ENCODE data around the gene NEU2.

NEU2 gene

DNA sequence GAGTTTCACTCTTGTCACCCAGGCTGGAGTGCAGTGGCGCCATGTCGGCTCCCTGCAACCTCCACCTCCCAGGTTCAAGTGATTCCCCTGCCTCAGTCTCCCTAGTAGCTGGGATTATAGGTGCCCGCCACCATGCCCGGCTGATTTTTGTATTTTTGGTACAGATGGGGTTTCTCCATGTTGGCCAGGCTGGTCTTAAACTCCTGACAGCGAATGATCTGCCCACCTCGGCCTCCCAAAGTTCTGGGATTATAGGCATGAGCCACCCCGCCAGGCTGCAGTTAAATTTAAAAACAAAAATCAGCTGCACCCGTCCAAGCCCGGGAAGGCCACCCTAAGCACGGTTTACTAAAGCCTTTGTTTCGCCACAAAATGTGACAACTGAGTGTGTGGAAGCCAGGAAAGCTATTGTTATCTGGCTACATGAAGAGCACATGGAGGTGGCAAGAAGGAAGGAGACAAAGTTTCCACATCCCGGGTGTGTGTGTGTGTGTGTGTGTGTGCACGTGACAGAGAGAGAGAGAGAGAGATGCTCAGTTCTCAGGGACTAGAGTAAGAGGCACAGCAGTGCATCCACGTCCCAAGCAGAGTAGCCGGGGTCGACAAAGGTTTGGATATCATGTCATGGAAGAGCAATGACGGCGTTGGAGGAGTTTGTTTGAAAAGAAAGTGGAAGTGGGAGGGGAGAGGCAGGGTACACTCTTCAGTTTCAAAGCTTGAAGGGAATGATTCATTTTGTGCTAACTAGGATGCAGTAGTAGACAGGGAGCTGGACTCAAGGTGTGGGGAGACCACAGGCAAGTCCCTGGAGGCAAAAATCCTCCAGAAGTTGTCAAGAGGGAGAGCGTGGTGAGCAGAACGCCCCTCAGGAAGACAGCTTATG, 47.7 kb downstream of the NEU2 start:
- DNase-seq (ENCODE audit: low read depth) = no peak

DNA sequence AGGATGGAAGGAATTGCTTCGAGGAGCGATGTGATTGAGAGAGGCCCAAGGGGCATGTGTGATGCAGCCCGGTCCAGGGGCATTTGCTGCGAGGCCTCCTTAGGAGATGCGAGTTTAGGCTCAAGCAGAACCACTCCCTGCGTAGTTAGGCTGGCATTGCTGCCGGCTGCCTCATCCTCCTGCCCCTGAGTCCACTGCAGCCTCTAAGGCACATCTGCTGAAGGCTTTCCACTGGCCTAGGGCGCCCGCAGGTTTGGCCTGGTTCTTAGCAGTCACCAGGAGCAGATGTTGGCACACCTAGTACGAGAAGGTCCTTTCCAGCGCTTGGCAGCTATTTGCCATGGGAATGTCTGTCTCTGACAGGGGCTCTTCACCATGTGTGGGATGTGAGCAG, 48.4 kb downstream of the NEU2 start:
- no peak for DNase-seq (ENCODE audit: low read depth)

DNA sequence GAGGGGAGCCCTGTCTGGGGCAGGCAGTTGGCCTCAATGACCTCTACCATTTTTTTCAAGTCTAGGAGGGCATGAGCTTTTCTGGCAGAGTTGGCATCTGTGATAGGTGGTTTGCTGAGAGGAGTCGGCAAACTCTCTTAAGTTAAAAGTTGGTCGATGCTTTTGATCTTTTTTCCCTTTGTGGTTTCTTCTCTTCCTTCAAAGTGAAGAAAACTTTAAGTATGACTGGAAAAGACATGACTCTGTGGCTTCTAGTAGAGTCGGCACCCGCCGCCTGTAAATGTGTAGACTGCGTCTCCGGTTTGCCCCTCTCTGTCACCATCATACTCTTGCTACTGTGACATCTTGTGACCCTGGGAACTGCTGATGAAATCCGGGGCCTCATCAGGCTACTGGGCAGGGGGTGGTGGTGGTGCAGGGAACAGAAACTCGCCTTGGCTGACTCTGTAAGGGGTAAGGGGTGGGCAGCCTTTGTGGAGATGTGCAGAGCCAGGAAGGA, 48.8 kb downstream of the NEU2 start:
- no peak for DNase-seq (ENCODE audit: low read depth)

DNA sequence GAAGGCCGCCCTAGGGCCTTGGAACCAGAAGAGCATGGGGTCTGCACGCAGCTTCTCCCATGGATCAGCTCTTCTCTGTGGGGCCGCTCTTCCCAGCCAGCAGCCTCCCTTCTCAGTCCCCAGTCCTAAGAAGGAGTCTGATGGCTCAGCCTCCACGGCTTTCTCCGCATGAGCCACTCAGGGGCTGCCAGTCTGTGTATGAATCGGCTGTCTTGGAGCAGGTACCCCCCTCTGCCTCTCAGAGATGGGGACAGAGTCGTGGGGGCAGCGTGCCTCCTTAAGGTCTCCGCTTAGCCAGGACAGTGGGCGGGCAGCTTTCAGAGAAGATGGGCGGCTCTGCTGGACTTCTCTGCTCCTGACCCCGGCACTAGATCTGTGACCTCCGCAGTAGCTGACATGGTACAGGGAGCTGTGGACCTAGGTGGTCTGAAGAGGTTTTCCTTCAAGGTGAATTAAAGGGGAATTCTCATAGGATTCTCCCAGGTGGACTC, 49.3 kb downstream of the NEU2 start:
- DNase-seq (ENCODE audit: low read depth) = no peak

DNA sequence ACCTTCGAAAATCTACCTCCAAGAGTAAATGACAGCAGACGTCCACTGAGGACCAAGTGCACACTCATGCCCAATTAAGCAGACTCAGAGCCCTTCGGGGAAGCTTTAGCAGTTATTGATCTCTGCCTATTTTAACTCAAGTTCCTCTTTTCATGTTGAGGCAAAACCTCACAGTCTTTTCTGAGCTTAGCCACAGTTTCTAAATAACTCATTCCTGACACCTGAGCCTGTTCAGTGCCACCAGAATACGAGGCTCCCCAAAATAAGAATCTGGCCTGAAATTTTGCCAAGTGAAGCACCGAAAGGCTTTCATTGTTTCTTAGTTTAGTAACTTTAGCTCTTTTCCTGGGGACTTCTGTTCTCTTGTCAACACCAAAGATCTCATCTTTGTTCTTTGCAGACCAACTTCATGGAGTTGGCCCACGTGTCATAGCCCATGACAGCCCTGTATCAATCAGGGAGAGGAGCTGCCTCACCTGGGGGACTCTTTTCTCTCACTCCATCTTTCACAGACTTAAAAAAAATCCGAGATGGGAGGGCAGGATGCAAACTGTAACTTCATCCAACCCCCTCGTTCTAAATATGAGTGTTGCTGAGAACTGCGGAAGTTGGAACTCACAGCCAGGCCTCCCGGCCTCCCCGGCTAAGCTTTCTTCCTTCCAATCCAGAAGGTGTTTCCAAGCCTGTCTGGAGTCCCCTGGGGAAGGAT, 49.9 kb downstream of the NEU2 start:
- DNase-seq (ENCODE audit: low read depth) = no peak

DNA sequence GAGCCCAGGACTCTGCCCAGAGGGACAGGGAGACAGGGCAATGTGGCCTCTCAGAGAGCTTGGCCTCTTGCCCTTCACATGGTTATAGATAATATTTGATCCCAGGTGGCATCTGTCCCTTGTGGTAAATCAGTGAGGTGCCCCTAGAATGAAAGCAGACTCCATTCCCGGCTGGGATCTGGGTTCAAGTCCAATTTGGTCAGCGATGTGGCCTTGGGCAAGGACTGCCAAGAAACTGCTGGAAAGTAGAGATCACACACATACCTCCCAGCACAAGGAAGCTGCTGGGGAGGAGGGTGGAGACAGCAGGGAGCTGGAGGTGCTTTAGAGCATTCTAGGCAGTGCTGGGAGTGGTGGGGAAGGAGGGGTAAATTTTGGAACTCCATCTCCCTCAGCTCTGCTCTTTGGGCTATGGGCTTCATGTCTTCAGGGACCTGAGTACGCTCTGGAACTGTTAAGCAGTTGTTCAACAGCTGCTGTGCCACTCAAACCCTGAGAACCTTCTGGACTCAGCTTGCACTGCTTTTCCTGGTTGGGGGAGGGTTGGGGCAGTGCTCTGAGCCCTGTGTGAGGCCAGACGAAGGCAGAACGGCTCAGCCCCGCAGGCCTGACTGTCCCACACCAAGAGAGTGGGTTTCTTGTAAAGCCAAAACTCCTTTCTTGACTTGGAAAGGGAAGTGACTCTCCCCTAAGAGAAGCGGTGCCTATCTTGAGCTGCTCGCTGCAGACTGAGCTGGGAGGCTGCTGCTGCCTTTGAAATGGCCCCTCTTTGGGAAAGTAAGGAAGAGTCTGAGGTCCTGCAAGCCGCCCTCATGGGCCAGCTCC, 50.7 kb downstream of the NEU2 start:
- DNase-seq (ENCODE audit: low read depth) = no peak

DNA sequence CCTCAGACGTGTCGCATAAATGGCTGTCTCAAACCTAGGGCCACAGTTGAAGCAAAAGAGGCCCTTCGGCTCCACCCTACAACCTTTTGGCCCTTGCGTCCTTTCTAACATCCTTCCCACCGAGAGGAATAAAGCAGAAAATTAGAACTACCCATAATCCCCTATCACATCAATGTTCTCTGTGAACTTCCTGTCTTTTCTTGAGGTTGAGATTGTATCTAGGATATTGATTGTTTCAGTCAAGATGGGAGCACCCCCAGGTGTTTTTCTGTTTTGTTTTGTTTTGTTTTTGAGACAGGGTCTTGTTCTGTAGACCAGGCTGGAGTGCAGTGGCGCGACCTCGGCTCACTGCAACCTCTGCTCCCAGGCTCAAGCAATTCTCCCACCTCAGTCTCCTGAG, 51.3 kb downstream of the NEU2 start:
- no peak for DNase-seq (ENCODE audit: low read depth)

DNA sequence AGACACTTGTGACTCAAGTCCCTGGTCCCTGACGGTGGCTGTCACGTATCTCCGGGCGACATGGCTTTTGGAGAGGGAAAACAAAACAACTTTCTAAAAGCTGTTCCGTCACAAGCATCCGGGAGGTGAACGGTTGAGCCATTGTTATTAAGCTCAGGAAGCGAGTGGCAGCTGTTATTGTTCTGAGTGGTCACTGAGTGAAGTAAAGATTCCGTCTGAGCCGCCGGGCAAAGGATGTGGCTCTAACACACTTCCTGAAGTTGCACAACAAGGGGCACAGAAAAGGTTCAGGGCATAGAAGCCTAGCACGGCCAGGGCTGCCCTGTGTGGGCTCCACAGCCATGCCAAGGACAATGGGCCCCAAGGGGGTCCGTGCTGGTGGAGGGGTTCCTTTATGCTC, 52.0 kb downstream of the NEU2 start:
- no peak for DNase-seq (ENCODE audit: low read depth)
